SH-SY5Y (cell line): ENCODE results near the gene CACNA1I.

Experiments
- GATA2 ChIP-seq: IDR thresholded peaks from 2 replicates; pipeline ENCODE4 v1.6.1; 2011; ENCODE audit warnings: mild to moderate bottlenecking, low read depth, low read length
- GATA3 ChIP-seq: IDR thresholded peaks from 2 replicates; pipeline ENCODE4 v1.6.1; 2011; ENCODE audit warnings: low read depth, mild to moderate bottlenecking, low read length, moderate library complexity

GRCh38 chr22:39535357-39535725 is 35.2 kb upstream of the CACNA1I start:
- no peak for TF ChIP-seq GATA2
- TF ChIP-seq GATA3, result no peak
